H1 (cell line): ENCODE results near the gene UBN1. TPM values are rescaled to one million over a fixed set of nuclear protein-coding genes. Genes with fewer than 3 reads are reported as not detected.

Experiments used
- CTCF ChIA-PET: fragments of 300-600 bp; sonication (Branson Sonifier 250); formaldehyde crosslinking; loops from one replicate; lab custom pipeline; 2021; ENCODE audit not compliant: partially characterized antibody; lab: Charles Lee
- POLR2A ChIA-PET: fragments of 300-600 bp; sonication (Branson Sonifier 250); formaldehyde crosslinking; loops from one replicate; lab custom pipeline; 2021; ENCODE audit warnings: inconsistent platforms; ENCODE audit not compliant: partially characterized antibody; lab: Charles Lee
- DNase-seq, 2 experiments: peaks; one replicate each; pipeline versions ENCODE4 v3.0.0 to v3.0.0-alpha.2; 2010 to 2022; ENCODE audit warnings: low spot score in 2 of 2, low read depth in 1 of 2, mixed read lengths in 1 of 2
- FAIRE-seq: peaks from 2 replicates; lab custom pipeline; 2011; peaks lifted over from hg19 to GRCh38; lab: Jason Lieb, UNC
- H2AFZ ChIP-seq: 2 replicates; pipeline ENCODE4 v1.8.1; 2012; ENCODE audit warnings: low read length, inconsistent platforms
- H2AK5ac ChIP-seq: 2 replicates; pipeline ENCODE4 v1.6.1; 2013; ENCODE audit warnings: low read depth, low read length
- H2BK120ac ChIP-seq: replicated peaks from 2 replicates; pipeline ENCODE3; 2013; ENCODE audit warnings: low read depth, low read length, inconsistent platforms
- H2BK12ac ChIP-seq: 2 replicates; pipeline ENCODE4 v1.6.1; 2013; ENCODE audit warnings: low read depth, low read length
- H2BK15ac ChIP-seq: 2 replicates; pipeline ENCODE4 v1.6.1; 2013; ENCODE audit warnings: low read length
- H2BK20ac ChIP-seq: 2 replicates; pipeline ENCODE4 v1.6.1; 2013; ENCODE audit warnings: low read length
- H2BK5ac ChIP-seq: 2 replicates; pipeline ENCODE4 v1.6.1; 2013; ENCODE audit warnings: low read depth, low read length
- H3K14ac ChIP-seq: 2 replicates; pipeline ENCODE4 v1.6.1; 2013; ENCODE audit warnings: inconsistent platforms; ENCODE audit not compliant: insufficient read length
- H3K18ac ChIP-seq: 2 replicates; pipeline ENCODE4 v1.6.1; 2013; ENCODE audit warnings: low read length; ENCODE audit errors: extremely low read depth
- H3K23ac ChIP-seq: 2 replicates; pipeline ENCODE4 v1.6.1; 2013; ENCODE audit warnings: inconsistent platforms; ENCODE audit not compliant: insufficient read length
- H3K23me2 ChIP-seq: 2 replicates; pipeline ENCODE4 v1.6.1; 2013; ENCODE audit warnings: low read depth, low read length
- H3K27ac ChIP-seq: 2 replicates; pipeline ENCODE4 v1.6.1; 2011; ENCODE audit warnings: low read depth, low read length, inconsistent platforms
- H3K27me3 ChIP-seq, 4 experiments: replicated peaks in 1 of 4; 1 replicate in 1 of 4; 2 replicates in 3 of 4; pipeline versions ENCODE4 v1.6.1 to v1.8.1; 2011 to 2013; ENCODE audit warnings: low read length in 3 of 4, mild to moderate bottlenecking in 3 of 4, inconsistent platforms in 2 of 4, mixed read lengths in 2 of 4, moderate library complexity in 1 of 4; ENCODE audit not compliant: control insufficient read depth in 3 of 4, insufficient read depth in 3 of 4; ENCODE audit errors: extremely low read depth in 1 of 4
- H3K36me3 ChIP-seq, 4 experiments: 2 replicates each; pipeline versions ENCODE4 v1.6.1 to v1.8.1; 2011 to 2013; ENCODE audit warnings: mild to moderate bottlenecking in 4 of 4, low read length in 3 of 4, moderate library complexity in 2 of 4, control low read depth in 1 of 4, inconsistent platforms in 1 of 4; ENCODE audit not compliant: insufficient read depth in 4 of 4, control insufficient read depth in 2 of 4
- H3K4ac ChIP-seq: replicated peaks from 2 replicates; pipeline ENCODE3; 2013; ENCODE audit warnings: low read length, low read depth, mixed read lengths, inconsistent platforms; ENCODE audit not compliant: insufficient read length
- H3K4me1 ChIP-seq, 4 experiments: replicated peaks in 1 of 4; 1 replicate in 1 of 4; 2 replicates in 3 of 4; pipeline versions ENCODE4 v1.6.1 to v1.8.1; 2011 to 2013; ENCODE audit warnings: low read length in 3 of 4, inconsistent platforms in 2 of 4, mixed read lengths in 1 of 4; ENCODE audit not compliant: insufficient read depth in 4 of 4, control insufficient read depth in 3 of 4
- H3K4me2 ChIP-seq, 2 experiments: 2 replicates each; pipeline versions ENCODE4 v1.6.1 to v1.8.1; 2011 to 2013; ENCODE audit warnings: low read depth in 2 of 2, low read length in 2 of 2, control low read depth in 1 of 2, inconsistent platforms in 1 of 2, mild to moderate bottlenecking in 1 of 2; ENCODE audit not compliant: insufficient read depth in 1 of 2
- H3K4me3 ChIP-seq, 4 experiments: fragments of 200-600, 300-600 bp in 1 of 4; sonication (generic), shearing (Covaris generic), sonication (Bioruptor Twin) in 1 of 4; 2 replicates each; pipeline versions ENCODE4 v1.5.1 to v1.8.1; 2011 to 2016; ENCODE audit warnings: low read length in 4 of 4, low read depth in 3 of 4, control low read depth in 2 of 4, inconsistent platforms in 2 of 4, mild to moderate bottlenecking in 2 of 4, mixed read lengths in 1 of 4, moderate library complexity in 1 of 4; ENCODE audit not compliant: insufficient read depth in 2 of 4; ENCODE audit errors: extremely low read depth in 1 of 4
- H3K56ac ChIP-seq: replicated peaks from 2 replicates; pipeline ENCODE3; 2013; ENCODE audit warnings: low read depth, mild to moderate bottlenecking, mixed read lengths, low read length, inconsistent platforms; ENCODE audit not compliant: insufficient read length
- H3K79me1 ChIP-seq: 2 replicates; pipeline ENCODE4 v1.6.1; 2013; ENCODE audit warnings: low read depth, low read length, control low read depth
- H3K79me2 ChIP-seq, 2 experiments: 2 replicates each; pipeline versions ENCODE4 v1.6.1 to v1.8.1; 2012 to 2013; ENCODE audit warnings: low read length in 2 of 2, mild to moderate bottlenecking in 2 of 2, inconsistent platforms in 1 of 2; ENCODE audit not compliant: insufficient read depth in 2 of 2, control insufficient read depth in 1 of 2
- H3K9ac ChIP-seq, 4 experiments: replicated peaks in 1 of 4; 1 replicate in 1 of 4; 2 replicates in 3 of 4; pipeline versions ENCODE4 v1.6.1 to v1.8.1; 2011 to 2013; ENCODE audit warnings: low read depth in 3 of 4, low read length in 3 of 4, control low read depth in 2 of 4, mild to moderate bottlenecking in 2 of 4, moderate library complexity in 2 of 4, inconsistent platforms in 1 of 4; ENCODE audit errors: extremely low read depth in 1 of 4
- H3K9me3 ChIP-seq, 2 experiments: 2 replicates each; pipeline versions ENCODE4 v1.6.1 to v1.8.1; 2012 to 2013; ENCODE audit warnings: mild to moderate bottlenecking in 2 of 2, moderate library complexity in 2 of 2, control low read depth in 1 of 2, inconsistent platforms in 1 of 2, low read depth in 1 of 2, low read length in 1 of 2, mixed read lengths in 1 of 2; ENCODE audit not compliant: insufficient read depth in 2 of 2
- H4K20me1 ChIP-seq, 2 experiments: replicated peaks in 1 of 2; 2 replicates each; pipeline versions ENCODE3 to v1.8.1; 2011 to 2013; ENCODE audit warnings: inconsistent platforms in 2 of 2, low read length in 2 of 2, mild to moderate bottlenecking in 1 of 2; ENCODE audit not compliant: insufficient read depth in 2 of 2, control insufficient read depth in 1 of 2
- H4K5ac ChIP-seq: 2 replicates; pipeline ENCODE4 v1.6.1; 2013; ENCODE audit warnings: low read length, low read depth, mixed read lengths, inconsistent platforms; ENCODE audit not compliant: insufficient read length
- H4K8ac ChIP-seq: 2 replicates; pipeline ENCODE4 v1.8.0; 2013; ENCODE audit warnings: mild to moderate bottlenecking, moderate library complexity, low read length, inconsistent platforms; ENCODE audit not compliant: insufficient read depth; ENCODE audit errors: extremely low read depth
- H4K91ac ChIP-seq: replicated peaks from 2 replicates; pipeline ENCODE3; 2013; ENCODE audit warnings: low read length, mixed read lengths, inconsistent platforms; ENCODE audit not compliant: insufficient read length
- CBX5 ChIP-seq: fragments of 300-800, 300-1000 bp; sonication (generic); IDR thresholded peaks from 2 replicates; pipeline ENCODE4 v1.7.1; 2016; ENCODE audit warnings: antibody characterized with exemption, low read length, low read depth
- EZH2 ChIP-seq: fragments of 200-600 bp; sonication (generic); IDR thresholded peaks from 2 replicates; pipeline ENCODE4 v1.7.1; 2012; ENCODE audit warnings: low read depth, mild to moderate bottlenecking, moderate library complexity, low read length, inconsistent platforms; ENCODE audit not compliant: severe bottlenecking
- HDAC2 ChIP-seq, 2 experiments: fragments of 300-600 bp in 1 of 2; sonication (generic) in 1 of 2; IDR thresholded peaks; 2 replicates each; pipeline ENCODE4 v1.6.1; 2011 to 2012; ENCODE audit warnings: low read depth in 2 of 2, low read length in 2 of 2, mild to moderate bottlenecking in 2 of 2, moderate library complexity in 2 of 2, borderline replicate concordance in 1 of 2, inconsistent platforms in 1 of 2
- SIX5 ChIP-seq: IDR thresholded peaks from 2 replicates; pipeline ENCODE4 v1.6.1; 2011; ENCODE audit warnings: mild to moderate bottlenecking, low read depth, low read length
- SP4 ChIP-seq: IDR thresholded peaks from 2 replicates; pipeline ENCODE4 v1.6.1; 2012; ENCODE audit warnings: low read length, inconsistent platforms
- TAF7 ChIP-seq: optimal IDR thresholded peaks from 2 replicates; pipeline ENCODE3; 2011; ENCODE audit warnings: low read depth, mild to moderate bottlenecking, inconsistent platforms, low read length, moderate library complexity, borderline replicate concordance
- TBP ChIP-seq: IDR thresholded peaks from 2 replicates; pipeline ENCODE4 v1.6.1; 2011; ENCODE audit warnings: low read depth, low read length, improper control_type of control experiment
- WGBS, 2 experiments: shearing (Covaris generic) in 1 of 2; methylation state at CpG; one replicate each; pipeline versions ENCODE4 v1.1.6 to v1.1.7; 2013 to 2015; ENCODE audit warnings: low lambda C conversion rate in 2 of 2, mixed read lengths in 2 of 2, inconsistent platforms in 1 of 2, low coverage in 1 of 2, missing lambda C conversion rate in 1 of 2; ENCODE audit not compliant: insufficient replicate concordance in 2 of 2, insufficient coverage in 1 of 2, insufficient read length in 1 of 2; ENCODE audit errors: extremely low coverage in 1 of 2, missing lambda C conversion rate in 1 of 2; 5-methylcytosine and 5-hydroxymethylcytosine counted together
- polyA plus RNA-seq, 7 experiments: library from polyadenylated mRNA; depleted of rRNA in 3 of 7; stranded (reverse) in 5 of 7; unstranded in 2 of 7; fragments of >200 nt in 5 of 7; fragments of 200-250 nt in 2 of 7; gene quantifications; 1 replicate in 5 of 7; 2 replicates in 1 of 7; 4 replicates in 1 of 7; pipeline versions ENCODE4 v1.2.1 to v1.2.3, GENCODE V29; 2011 to 2013; ENCODE audit warnings: missing spikeins in 2 of 7, mixed read lengths in 2 of 7
- total RNA-seq: library from RNA; stranded (reverse); fragmentation: NEBNext Ultra II Directional; extraction: Animal tissue kit (Norgen Biotek cat#: 25700); gene quantifications from 2 replicates; pipeline ENCODE4 v1.2.1, GENCODE V29; 2021

UBN1 gene
- total and polyA plus RNA-seq, 2 of the 8 experiments (the other 6 are each of a cell fraction or from before 2014, with no cell fraction given): 16.2 to 37.0 TPM

- Histone ChIP-seq H4K91ac (no peak overlapping the region), H2AFZ (no peak overlapping the region), H3K23me2 (no peaks in the 10 kb centered on the region), H2BK15ac (no peak overlapping the region), H4K8ac (no peak overlapping the region), H3K56ac (no peak overlapping the region), H3K4me3 (no peak overlapping the region), H3K27me3 (no peaks in the 10 kb centered on the region), H2BK5ac (no peak overlapping the region), H4K20me1 (peaks cover 0 to 1% of the 10 kb centered on the region in 2 experiments), H3K27ac (no peak overlapping the region), H3K4me2 (no peak overlapping the region), H2BK20ac (no peak overlapping the region), H4K5ac (no peak overlapping the region), H2AK5ac (no peak overlapping the region), H3K9ac (no peak overlapping the region), H3K4me1 (peaks cover 0 to 3% (median 0%) of the 10 kb centered on the region in 4 experiments; a peak in 1 of 7 replicates), H3K4ac (no peak overlapping the region), H3K18ac (no peak overlapping the region), H3K9me3 (no peaks in the 10 kb centered on the region), H2BK120ac (no peak overlapping the region), H2BK12ac (no peak overlapping the region), H3K36me3 (no peaks in the 10 kb centered on the region), H3K23ac (no peak overlapping the region), H3K79me2 (no peaks in the 10 kb centered on the region), H3K14ac (no peak overlapping the region), H3K79me1 (no peaks in the 10 kb centered on the region; the same call in 1 of the 2 replicates)
- FAIRE-seq (no peak), DNase-seq (no peak)
- ChIA-PET CTCF (interaction anchor here (0.7 to 2.8 kb wide), 6 partner anchors 9 to 40 kb away, joined by 3 to 8 read pairs (median 4); no protein-coding TSS in a partner anchor), POLR2A (interaction anchor here (1.0 to 1.9 kb wide), 6 partner anchors 9 to 30 kb away, joined by 3 to 6 read pairs (median 4); no protein-coding TSS in a partner anchor)
- 93% methylated on average over 7 of the region's 7 CpGs; no CpG with 5 or more reads in 1 of the 2 experiments for WGBS, 2 experiments
- TF ChIP-seq HDAC2 (IDR thresholded peaks at IDR 0.05; ENCODE audit: borderline replicate concordance in 1 of 2, low read depth in 2 of 2, low read length in 2 of 2): no peak
- no peak for TF ChIP-seq TAF7
- TF ChIP-seq TBP: no peak
- no peak for TF ChIP-seq CBX5
- TF ChIP-seq SP4: no peak
- no peak for TF ChIP-seq SIX5
- TF ChIP-seq EZH2: no peak
Measured at GRCh38 chr16:4913130-4913773, 66.0 kb downstream of the UBN1 start.
